GM18520 (cell line): ENCODE measurements around the gene SLC25A30.

Experiments
- ATAC-seq: cut with Tn5 transposase; IDR thresholded peaks from one replicate; pipeline ENCODE4 v1.9.1; 2021; ENCODE audit not compliant: unreplicated experiment

SLC25A30 gene

GRCh38 chr13:45417790-45418534, at the start of gene SLC25A30:
Gene SLC25A30 (minus strand): TSS chr13:45418373. CDS start chr13:45411425, 6,948 bp downstream.
- ATAC-seq = peak; percentile 81

GRCh38 chr13:45466359-45466758, 48.2 kb upstream of the SLC25A30 start:
- ATAC-seq = no peak

GRCh38 chr13:45464687-45465453, 46.7 kb upstream of the SLC25A30 start, which contains the start of gene COG3:
Gene COG3 (plus strand): TSS chr13:45464939. CDS start chr13:45465037, 98 bp downstream.
- ATAC-seq = peak; percentile 86

GRCh38 chr13:45464141-45464686, 46.0 kb upstream of the SLC25A30 start:
- ATAC-seq = no peak

- ATAC-seq = no peak
Measured at GRCh38 chr13:45456196-45456972, 38.2 kb upstream of the SLC25A30 start.

- no peak for ATAC-seq
Measured at GRCh38 chr13:45454204-45454603, 36.0 kb upstream of the SLC25A30 start.

- ATAC-seq = no peak
Measured at GRCh38 chr13:45451282-45451681, 33.1 kb upstream of the SLC25A30 start.

- no peak for ATAC-seq
Measured at GRCh38 chr13:45448965-45449559, 30.9 kb upstream of the SLC25A30 start.

- ATAC-seq = no peak
Measured at GRCh38 chr13:45447050-45447661, 29.0 kb upstream of the SLC25A30 start.

GRCh38 chr13:45446181-45446580, 28.0 kb upstream of the SLC25A30 start:
- no peak for ATAC-seq

- ATAC-seq = no peak
Measured at GRCh38 chr13:45445053-45445452, 26.9 kb upstream of the SLC25A30 start.

- no peak for ATAC-seq
Measured at GRCh38 chr13:45441633-45442032, 23.5 kb upstream of the SLC25A30 start.

- no peak for ATAC-seq
Measured at GRCh38 chr13:45439781-45440462, 21.7 kb upstream of the SLC25A30 start.

GRCh38 chr13:45439008-45439407, 20.8 kb upstream of the SLC25A30 start:
- ATAC-seq = no peak

GRCh38 chr13:45437947-45438346, 19.8 kb upstream of the SLC25A30 start:
- no peak for ATAC-seq

- no peak for ATAC-seq
Measured at GRCh38 chr13:45436953-45437352, 18.8 kb upstream of the SLC25A30 start.

GRCh38 chr13:45436332-45436731, 18.2 kb upstream of the SLC25A30 start:
- no peak for ATAC-seq

- no peak for ATAC-seq
Measured at GRCh38 chr13:45434556-45435371, 16.6 kb upstream of the SLC25A30 start.

- ATAC-seq = no peak
Measured at GRCh38 chr13:45433381-45433790, 15.2 kb upstream of the SLC25A30 start.
